HG02798 (cell line): Measurements from ENCODE around the gene KY.
A peak's percentile ranks its signal among the peaks of the same experiment; 100 is the strongest.
"Not testable (repeated sequence)": the region's sequence is repeated elsewhere in the genome, so short reads cannot be mapped to it uniquely, and the experiment has no call there.

ENCODE experiments used
- ATAC-seq: cut with Tn5 transposase; IDR thresholded peaks from one replicate; pipeline ENCODE4 v1.9.1; 2021; ENCODE audit warnings: mild to moderate bottlenecking; ENCODE audit not compliant: unreplicated experiment, poor library complexity

KY gene

GRCh38 chr3:134608023-134608770 is 42.6 kb downstream of the KY start:
- no peak for ATAC-seq

DNA sequence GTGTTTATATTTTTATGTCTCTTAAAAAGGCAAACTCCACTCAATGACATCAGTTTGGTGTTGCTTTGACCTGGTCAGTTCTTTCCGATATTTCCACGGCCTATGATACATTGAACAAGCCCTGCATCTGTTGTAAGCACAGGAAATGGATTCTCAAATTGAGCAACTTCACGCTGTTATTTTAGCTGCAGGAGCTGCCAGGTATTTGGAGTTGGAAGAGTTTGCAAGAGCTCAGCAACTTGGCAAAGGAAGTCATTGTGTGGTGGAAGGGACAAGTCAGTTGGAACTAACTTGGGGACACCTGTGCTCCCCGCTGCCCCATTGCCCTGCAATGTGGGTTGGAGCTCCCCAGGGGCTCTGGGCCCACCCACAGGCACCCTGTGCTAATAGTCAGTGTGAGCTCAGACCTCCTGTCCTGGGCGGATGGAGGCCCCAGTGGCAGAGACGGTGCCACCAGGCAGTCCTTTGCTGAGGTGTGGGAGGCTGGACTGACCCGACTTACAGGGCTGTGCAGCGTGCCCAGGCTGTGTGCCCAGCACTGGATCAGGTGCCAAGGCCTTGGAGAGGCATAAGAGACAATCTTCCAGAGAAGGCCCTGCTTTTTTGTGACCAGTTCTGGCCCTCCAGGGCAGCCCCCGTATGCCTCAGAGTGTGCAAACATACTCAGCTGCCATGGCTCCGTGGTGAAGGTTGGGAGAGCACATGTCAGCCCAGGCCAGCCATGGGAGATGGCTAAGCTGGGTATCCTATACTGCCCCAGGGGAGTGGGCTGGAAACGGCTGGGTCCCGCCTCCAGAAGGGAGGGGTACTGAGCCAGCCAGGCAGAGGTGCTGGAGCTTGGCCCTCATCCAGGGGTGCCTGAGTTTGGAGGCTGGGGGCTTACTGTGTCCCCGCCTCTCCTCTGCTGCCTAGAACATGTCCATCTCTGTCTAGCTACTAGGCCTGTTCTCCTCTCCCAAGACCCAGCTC is 43.5 kb downstream of the KY start:
- no peak for ATAC-seq

GRCh38 chr3:134606033-134607025 is 44.5 kb downstream of the KY start:
- ATAC-seq, result no peak

DNA sequence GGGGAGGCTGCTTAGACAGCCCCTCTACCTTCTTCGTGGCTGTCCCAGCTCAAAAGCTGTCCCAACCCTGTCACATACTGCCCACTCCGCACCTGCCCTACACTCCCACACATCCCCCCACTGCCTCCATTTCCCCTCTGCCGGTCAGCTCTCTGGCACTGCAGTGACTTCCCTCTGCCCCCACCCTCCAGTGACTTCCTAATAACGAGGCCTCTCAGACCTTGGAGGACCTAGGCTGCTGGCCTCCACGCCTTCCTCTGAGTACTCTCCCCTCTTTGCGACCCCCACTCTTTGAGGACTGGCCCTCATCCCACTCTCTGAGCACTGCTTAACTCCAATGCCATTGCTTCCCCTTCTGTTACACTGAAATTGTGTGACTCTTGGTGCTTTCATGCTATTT is 45.3 kb downstream of the KY start:
- no peak for ATAC-seq

DNA sequence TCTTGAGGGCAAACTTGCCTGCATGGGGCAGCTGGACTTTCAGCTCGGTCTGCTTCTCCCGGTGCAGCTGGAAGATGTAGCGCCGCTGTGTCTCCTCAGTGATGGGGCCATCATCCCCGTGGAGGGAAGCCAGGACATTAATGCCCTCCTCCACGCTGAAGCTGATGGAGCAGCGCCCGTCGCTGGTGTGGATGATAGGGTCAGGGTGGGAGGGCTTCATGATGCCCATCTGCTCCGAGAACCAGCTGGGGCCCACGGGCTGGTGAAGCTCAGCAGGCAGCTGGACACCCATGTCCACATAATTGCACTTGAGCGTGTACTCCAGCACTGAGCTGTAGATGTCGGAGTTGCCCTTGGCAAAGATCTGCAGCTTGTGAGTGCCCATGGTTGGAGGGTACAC is 46.9 kb downstream of the KY start:
- no peak for ATAC-seq

- no peak for ATAC-seq
These were observed 47.3 kb downstream of the KY start for GRCh38 chr3:134603480-134603879.

DNA sequence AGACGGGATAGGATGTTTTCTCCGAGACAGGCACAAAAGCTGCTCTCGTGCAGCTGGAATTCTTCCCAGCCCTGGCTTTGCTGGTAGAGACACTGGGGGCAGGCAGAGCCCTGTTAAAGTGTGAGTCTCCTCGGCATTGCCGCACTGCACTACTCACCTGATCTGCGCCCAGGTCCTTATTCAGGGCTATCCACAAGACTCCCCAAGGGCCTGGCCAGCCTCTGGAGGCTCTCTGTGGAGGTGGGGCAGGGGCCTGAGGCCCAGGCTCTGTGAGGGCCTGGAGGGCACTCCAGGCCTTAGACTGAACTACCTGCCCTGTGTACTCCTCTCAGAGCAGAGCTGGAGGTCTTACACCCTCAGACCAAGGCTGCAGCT is 48.4 kb downstream of the KY start:
- no peak for ATAC-seq

GRCh38 chr3:134601539-134602439 is 49.0 kb downstream of the KY start:
- no peak for ATAC-seq

GRCh38 chr3:134600685-134601463 is 49.9 kb downstream of the KY start:
- peak; percentile 76 for ATAC-seq

DNA sequence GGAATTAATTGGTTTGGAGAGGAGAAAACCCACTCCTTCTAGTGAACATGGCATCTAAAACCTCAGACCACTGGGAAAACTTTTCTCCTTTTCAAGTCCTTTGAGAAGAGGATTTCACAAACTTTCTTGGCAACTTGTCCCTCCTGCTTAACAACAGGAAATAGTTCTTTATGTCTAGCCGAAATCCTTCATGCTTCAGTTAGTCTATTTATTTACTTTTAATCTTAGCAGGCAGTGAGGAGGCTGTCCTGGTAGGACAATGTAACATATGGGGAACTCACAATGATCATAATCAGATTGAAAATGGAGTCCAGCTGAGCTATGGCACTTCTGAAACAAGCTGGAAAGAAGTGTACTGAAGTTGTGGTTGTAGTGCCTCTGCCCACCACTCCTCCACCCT is 50.6 kb downstream of the KY start:
- ATAC-seq, result no peak

GRCh38 chr3:134598763-134599545 is 51.9 kb downstream of the KY start:
- no peak for ATAC-seq

DNA sequence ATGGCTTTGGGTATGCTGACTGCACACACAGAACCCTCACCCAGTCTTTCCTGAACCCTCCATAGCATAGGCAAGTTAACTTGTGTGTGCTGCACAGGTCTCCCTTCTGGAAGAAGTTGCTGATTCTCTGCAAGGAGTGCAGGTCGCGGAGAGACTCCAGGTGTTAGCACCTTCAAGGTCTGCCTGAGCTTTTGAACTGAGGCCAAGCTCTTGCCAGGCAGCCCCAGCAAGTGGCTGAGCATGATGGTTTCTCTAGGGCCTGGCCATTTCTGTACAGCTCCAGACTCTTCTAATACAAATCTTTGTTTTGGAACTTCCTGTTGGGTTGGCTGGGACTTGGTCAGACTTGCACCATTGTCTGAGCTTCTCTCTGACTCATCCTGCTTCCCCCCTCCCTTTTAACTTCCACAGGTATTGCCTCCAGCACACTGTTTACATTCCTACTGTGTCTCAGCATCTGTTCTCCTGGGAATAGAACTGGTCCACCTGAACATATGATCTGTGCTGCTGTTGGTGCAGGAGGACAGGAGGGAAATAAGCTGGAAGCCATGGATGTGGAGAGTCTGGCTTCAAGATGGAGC is 53.3 kb downstream of the KY start:
- no peak for ATAC-seq

DNA sequence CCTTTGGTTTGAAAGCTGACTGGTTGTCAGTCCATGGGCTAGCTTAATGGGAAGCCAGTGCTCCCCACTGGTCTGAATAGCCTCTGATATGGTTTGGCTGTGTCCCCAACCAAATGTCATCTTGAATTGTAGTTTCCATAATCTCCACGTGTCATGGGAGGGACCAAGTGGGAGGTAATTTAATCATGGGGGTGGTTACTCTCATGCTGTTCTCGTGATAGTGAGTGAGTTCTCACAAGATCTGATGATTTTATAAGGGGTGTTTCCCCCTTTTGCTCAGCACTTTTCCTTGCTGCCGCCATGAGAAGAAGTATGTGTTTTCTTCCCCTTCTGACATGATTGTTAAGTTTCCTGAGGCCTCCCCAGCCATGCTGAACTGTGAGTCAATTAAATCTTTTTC is 55.8 kb downstream of the KY start:
- not testable (repeated sequence) for ATAC-seq

- no peak for ATAC-seq
These were observed 56.5 kb downstream of the KY start for GRCh38 chr3:134594331-134594741.

DNA sequence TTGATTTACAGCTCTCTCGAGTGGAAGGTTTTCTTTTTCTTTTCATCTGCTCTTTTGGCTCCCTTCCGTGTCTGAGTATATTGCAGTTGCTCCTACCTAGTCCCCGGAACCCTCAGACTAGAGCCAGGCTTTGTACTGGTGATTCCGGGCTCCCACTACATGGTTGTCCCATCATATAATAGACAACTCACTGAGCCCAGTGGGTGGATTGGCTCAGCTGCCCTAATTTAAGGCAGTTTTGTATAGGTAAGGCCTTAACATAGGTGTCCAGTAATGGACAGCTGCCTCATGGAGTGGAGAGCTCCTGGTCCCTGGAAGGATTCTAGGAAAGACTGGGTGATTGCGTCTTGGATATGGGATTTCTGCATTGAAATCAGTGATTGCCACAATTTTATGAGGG is 58.0 kb downstream of the KY start:
- no peak for ATAC-seq

DNA sequence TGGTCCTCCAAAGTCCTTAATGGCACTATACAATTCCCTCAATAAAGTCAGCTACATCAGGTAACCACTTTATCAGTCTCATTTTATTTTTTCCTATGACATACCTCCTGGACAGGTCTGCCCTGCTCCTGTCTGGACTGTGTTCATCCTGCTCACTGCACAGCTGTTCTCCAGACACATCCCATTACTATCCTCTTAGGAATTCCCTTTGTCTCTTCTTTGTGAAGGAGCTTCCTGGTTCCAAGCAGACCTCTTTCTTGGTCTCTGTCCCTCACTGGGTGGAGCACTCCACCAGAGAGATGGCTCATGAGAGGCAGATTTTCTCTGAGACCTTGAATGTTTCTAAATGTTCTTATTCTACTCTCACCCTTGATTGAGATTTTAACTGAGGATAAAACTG is 60.1 kb downstream of the KY start:
- no peak for ATAC-seq

GRCh38 chr3:134579141-134579665 is 71.6 kb downstream of the KY start:
- no peak for ATAC-seq
